Loucy (cell line): ENCODE results near the gene TMEM45A.
A peak's percentile ranks its signal among the peaks of the same experiment; 100 is the strongest.

Experiments used
- H2AFZ ChIP-seq: fragments of 200-600 bp; sonication (generic); 2 replicates; pipeline ENCODE4 v1.6.0; 2016; ENCODE audit warnings: antibody characterized with exemption, mild to moderate bottlenecking, low read length, moderate library complexity
- H3F3A ChIP-seq: fragments of 200-600 bp; 2 replicates; pipeline ENCODE4 v1.6.0; 2016; ENCODE audit warnings: antibody characterized with exemption, low read depth, mild to moderate bottlenecking
- H3K27me3 ChIP-seq: fragments of 200-600 bp; sonication (generic); 2 replicates; pipeline ENCODE4 v1.6.1; 2014; ENCODE audit warnings: low read length, mild to moderate bottlenecking; ENCODE audit not compliant: insufficient read depth, poor library complexity, severe bottlenecking
- H3K36me3 ChIP-seq: fragments of 200-600 bp; sonication (generic); 2 replicates; pipeline ENCODE4 v1.6.1; 2016; ENCODE audit warnings: low read length; ENCODE audit not compliant: insufficient read depth
- H3K4me1 ChIP-seq: fragments of 200-600 bp; sonication (generic); 2 replicates; pipeline ENCODE4 v1.5.1; 2014; ENCODE audit warnings: low read length, mild to moderate bottlenecking; ENCODE audit not compliant: insufficient read depth, poor library complexity, severe bottlenecking
- H3K4me2 ChIP-seq: fragments of 200-600 bp; sonication (generic); 2 replicates; pipeline ENCODE4 v1.6.0; 2014; ENCODE audit warnings: antibody characterized with exemption, low read length, low read depth, mild to moderate bottlenecking; ENCODE audit not compliant: poor library complexity, severe bottlenecking
- H3K4me3 ChIP-seq: fragments of 200-600 bp; sonication (generic); 2 replicates; pipeline ENCODE4 v1.5.1; 2014; ENCODE audit warnings: low read length, mild to moderate bottlenecking, mixed read lengths; ENCODE audit not compliant: poor library complexity, severe bottlenecking
- H3K79me2 ChIP-seq: fragments of 200-600 bp; sonication (generic); 2 replicates; pipeline ENCODE4 v1.6.1; 2014; ENCODE audit warnings: low read length; ENCODE audit not compliant: insufficient read depth
- H3K9ac ChIP-seq: fragments of 200-600 bp; sonication (generic); 2 replicates; pipeline ENCODE4 v1.6.0; 2014; ENCODE audit warnings: mild to moderate bottlenecking, low read depth, low read length, moderate library complexity; ENCODE audit not compliant: poor library complexity, severe bottlenecking
- H3K9me2 ChIP-seq: fragments of 200-600 bp; sonication (generic); replicated peaks from 2 replicates; pipeline ENCODE4 v1.6.1; 2016; ENCODE audit warnings: low read depth, low read length, mixed read lengths
- H3K9me3 ChIP-seq: fragments of 200-600 bp; sonication (generic); 2 replicates; pipeline ENCODE4 v1.6.1; 2014; ENCODE audit warnings: mild to moderate bottlenecking, antibody characterized with exemption, low read length, low read depth; ENCODE audit not compliant: insufficient read depth
- H4K20me1 ChIP-seq: fragments of 200-600 bp; sonication (generic); 2 replicates; pipeline ENCODE4 v1.6.0; 2014; ENCODE audit warnings: antibody characterized with exemption, low read length, mild to moderate bottlenecking; ENCODE audit not compliant: insufficient read depth, poor library complexity, severe bottlenecking
- EZH2phosphoT487 ChIP-seq: fragments of 200-600 bp; IDR thresholded peaks from 2 replicates; pipeline ENCODE4 v1.6.1; 2018; ENCODE audit warnings: antibody characterized with exemption, mild to moderate bottlenecking, moderate library complexity, borderline replicate concordance
- TF ChIP-seq, protein P1 (sequence below): fragments of 200-600 bp; sonication (generic); conservative IDR thresholded peaks from 2 replicates; pipeline ENCODE4 v1.5.1; 2014; ENCODE audit warnings: mild to moderate bottlenecking, antibody characterized with exemption, low read length

Gene TMEM45A

DNA sequence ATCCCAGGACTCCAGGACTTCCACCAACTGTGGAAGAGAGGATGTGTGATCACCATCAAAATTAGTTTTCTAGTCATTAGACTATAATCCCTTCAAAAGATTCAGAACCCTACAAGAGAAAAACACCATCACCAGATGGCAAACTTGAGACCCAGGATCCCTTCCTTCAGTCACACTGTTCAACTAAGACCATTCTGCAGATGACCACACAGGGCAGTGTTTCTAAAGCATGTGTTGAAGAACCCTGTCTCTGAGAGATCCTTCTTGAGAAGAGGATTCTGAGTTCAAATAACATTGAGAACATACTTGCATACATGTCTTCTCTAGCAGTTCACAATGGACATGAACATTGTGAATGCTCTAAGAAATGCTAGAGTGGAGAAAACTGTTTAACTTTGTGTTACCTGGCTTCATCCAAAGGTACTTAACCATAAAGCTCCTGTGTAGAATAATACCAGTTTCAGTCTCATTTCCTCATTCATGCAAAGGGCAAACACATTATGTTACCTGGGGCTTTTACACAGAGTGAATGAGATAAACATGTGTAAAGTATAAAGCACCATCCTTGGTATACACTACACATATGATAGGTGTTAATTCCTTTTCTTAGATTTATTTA is 114.6 kb downstream of the TMEM45A start:
- no peaks in the 10 kb centered on the region for H3K79me2 ChIP-seq
- no peak overlapping the region for H2AFZ ChIP-seq
- TF ChIP-seq, protein P1, sequence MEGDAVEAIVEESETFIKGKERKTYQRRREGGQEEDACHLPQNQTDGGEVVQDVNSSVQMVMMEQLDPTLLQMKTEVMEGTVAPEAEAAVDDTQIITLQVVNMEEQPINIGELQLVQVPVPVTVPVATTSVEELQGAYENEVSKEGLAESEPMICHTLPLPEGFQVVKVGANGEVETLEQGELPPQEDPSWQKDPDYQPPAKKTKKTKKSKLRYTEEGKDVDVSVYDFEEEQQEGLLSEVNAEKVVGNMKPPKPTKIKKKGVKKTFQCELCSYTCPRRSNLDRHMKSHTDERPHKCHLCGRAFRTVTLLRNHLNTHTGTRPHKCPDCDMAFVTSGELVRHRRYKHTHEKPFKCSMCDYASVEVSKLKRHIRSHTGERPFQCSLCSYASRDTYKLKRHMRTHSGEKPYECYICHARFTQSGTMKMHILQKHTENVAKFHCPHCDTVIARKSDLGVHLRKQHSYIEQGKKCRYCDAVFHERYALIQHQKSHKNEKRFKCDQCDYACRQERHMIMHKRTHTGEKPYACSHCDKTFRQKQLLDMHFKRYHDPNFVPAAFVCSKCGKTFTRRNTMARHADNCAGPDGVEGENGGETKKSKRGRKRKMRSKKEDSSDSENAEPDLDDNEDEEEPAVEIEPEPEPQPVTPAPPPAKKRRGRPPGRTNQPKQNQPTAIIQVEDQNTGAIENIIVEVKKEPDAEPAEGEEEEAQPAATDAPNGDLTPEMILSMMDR: peak; percentile 47
- no peak for TF ChIP-seq EZH2phosphoT487
- H3K4me2 ChIP-seq: no peak overlapping the region
- no peaks in the 10 kb centered on the region for H3K9me3 ChIP-seq
- H3K9ac ChIP-seq: no peak overlapping the region
- H3K4me3 ChIP-seq: no peak overlapping the region
- peaks cover 30% of the 10 kb centered on the region for H3K4me1 ChIP-seq
- no peaks in the 10 kb centered on the region for H3K9me2 ChIP-seq
- no peaks in the 10 kb centered on the region for H3F3A ChIP-seq
- no peaks in the 10 kb centered on the region for H3K36me3 ChIP-seq
- no peaks in the 10 kb centered on the region for H3K27me3 ChIP-seq
- no peaks in the 10 kb centered on the region for H4K20me1 ChIP-seq

DNA sequence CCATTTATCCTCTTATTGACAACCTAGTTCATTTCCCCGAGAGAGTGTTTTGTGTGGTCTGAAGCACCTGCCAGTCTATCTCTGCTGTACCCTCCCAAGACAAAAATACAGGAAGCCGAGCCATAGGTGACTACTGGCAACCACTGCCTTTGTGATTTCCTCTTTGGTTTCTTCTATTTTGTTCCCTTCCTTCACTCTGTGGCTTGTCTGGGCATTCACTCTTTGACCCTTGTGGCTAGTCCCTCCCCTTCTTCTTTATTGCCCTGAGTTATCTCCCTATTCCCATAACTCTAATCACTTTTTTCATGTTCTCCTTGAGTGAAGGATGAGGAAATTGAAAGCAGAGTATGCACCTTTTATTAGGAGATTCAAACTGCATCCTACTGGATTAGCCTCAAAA is 116.9 kb downstream of the TMEM45A start, which contains the start of gene ADGRG7:
Gene ADGRG7 (plus strand): TSS at position 297 of the 400 bp plus-strand sequence. CDS start 256 bp downstream, outside the sequence.
- H3F3A ChIP-seq: no peaks in the 10 kb centered on the region
- no peaks in the 10 kb centered on the region for H3K27me3 ChIP-seq
- no peaks in the 10 kb centered on the region for H3K79me2 ChIP-seq
- no peak within 1 kb of the TSS; the same call in 1 of the 2 replicates for H2AFZ ChIP-seq
- H3K36me3 ChIP-seq: no peaks in the 10 kb centered on the region
- H3K9me2 ChIP-seq: no peaks in the 10 kb centered on the region
- H3K9me3 ChIP-seq: no peaks in the 10 kb centered on the region
- no peak within 1 kb of the TSS for H3K9ac ChIP-seq
- no peaks in the 10 kb centered on the region for H4K20me1 ChIP-seq
- H3K4me3 ChIP-seq: peak within 1 kb of the TSS; percentile 2
- H3K4me1 ChIP-seq: peaks cover 23% of the 10 kb centered on the region
- H3K4me2 ChIP-seq: peak within 1 kb of the TSS; percentile 29
- no peak for TF ChIP-seq EZH2phosphoT487
- TF ChIP-seq, protein P1: no peak

DNA sequence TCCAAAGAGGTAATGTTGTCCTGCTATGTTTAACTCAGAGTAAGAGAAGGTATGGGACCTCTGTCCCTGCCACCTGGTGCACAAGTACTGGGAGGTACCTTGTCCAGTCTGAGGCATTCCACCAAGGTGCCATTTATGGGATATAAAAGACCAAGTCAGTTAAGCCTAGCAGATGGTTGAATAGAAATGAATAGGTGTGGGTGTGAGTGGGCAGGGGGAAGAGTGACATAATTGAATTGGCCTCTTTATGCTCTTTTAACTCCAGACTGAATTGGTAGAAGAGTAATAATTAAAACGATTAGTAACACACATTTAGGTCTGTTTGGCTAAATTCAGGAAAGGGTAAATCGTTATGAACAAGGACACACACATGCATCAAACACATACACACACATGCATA is 117.5 kb downstream of the TMEM45A start:
- H3K27me3 ChIP-seq: no peaks in the 10 kb centered on the region
- H2AFZ ChIP-seq: no peak overlapping the region
- no peak for TF ChIP-seq EZH2phosphoT487
- TF ChIP-seq, protein P1: no peak
- H4K20me1 ChIP-seq: no peaks in the 10 kb centered on the region
- H3K9ac ChIP-seq: no peak overlapping the region
- no peaks in the 10 kb centered on the region for H3K9me2 ChIP-seq
- H3K9me3 ChIP-seq: no peaks in the 10 kb centered on the region
- no peaks in the 10 kb centered on the region for H3K36me3 ChIP-seq
- no peak overlapping the region for H3K4me3 ChIP-seq
- H3F3A ChIP-seq: no peaks in the 10 kb centered on the region
- peaks cover 23% of the 10 kb centered on the region for H3K4me1 ChIP-seq
- no peaks in the 10 kb centered on the region for H3K79me2 ChIP-seq
- H3K4me2 ChIP-seq: peak overlapping the region; percentile 29
